ENCODE results near the gene TRUB2.

Gene TRUB2

DNA sequence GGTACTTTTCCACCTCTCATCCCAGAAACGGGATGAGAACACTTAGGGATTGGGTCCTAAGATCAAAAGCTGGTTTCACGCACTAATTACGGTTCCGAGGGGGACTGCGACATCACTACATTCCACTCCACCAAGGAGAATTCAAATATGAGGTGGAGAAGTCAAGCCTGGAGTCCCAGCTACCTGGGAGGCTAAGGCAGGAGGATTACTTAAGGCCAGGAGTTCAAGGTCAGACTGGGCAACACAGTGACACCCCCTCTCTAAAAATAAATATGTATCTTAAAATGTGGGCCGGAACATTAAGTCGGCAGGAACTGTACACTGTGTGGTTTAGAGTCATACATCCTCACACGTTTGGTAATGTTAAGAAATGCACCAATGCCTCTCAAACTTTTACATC is 48.0 kb downstream of the TRUB2 start:
- no peak for DNase-seq (ENCODE audit: extremely low read depth in 1 of 2, low read depth in 1 of 2)

DNA sequence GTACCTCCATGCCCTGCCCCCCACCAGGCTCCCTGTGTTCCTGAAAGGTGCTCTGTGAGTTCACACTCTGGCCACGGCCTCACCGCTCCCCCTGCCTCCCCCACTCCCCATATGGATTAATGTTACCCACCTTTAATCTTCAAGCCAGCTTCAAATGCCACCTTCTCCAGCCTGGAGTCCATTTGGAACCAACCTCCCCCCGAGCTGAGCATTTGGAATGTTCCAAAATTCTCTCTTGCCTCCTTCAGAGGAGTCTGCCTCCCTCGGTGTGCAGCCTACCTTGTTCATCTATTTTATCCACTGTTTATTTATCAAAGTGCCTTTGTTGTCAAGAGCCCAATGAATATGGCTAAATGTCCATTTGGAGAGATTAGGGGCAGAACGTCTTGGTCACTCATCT is 50.7 kb downstream of the TRUB2 start:
- no peak for DNase-seq (ENCODE audit: extremely low read depth in 1 of 2, low read depth in 1 of 2)

DNA sequence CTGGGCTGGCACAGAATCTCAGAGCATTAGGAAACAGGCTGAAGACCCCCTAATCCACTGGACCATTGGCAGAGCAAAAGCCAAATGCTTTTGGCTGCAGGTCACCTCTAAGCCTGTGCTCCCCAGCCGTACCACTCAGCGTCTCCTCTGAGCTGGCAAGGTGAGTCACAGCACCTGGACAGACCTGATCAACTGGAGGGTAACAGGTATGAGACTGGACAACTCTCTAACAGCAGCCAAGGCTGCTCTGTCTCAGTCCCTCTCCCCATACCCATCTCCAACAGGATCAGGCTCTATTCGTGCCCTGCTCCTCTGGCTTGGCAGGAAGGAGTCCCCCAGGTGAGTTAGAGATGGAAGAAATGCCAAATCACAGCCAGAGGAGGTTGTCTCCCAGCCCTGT is 51.1 kb downstream of the TRUB2 start:
- DNase-seq (ENCODE audit: extremely low read depth in 1 of 2, low read depth in 1 of 2) = no peak

DNA sequence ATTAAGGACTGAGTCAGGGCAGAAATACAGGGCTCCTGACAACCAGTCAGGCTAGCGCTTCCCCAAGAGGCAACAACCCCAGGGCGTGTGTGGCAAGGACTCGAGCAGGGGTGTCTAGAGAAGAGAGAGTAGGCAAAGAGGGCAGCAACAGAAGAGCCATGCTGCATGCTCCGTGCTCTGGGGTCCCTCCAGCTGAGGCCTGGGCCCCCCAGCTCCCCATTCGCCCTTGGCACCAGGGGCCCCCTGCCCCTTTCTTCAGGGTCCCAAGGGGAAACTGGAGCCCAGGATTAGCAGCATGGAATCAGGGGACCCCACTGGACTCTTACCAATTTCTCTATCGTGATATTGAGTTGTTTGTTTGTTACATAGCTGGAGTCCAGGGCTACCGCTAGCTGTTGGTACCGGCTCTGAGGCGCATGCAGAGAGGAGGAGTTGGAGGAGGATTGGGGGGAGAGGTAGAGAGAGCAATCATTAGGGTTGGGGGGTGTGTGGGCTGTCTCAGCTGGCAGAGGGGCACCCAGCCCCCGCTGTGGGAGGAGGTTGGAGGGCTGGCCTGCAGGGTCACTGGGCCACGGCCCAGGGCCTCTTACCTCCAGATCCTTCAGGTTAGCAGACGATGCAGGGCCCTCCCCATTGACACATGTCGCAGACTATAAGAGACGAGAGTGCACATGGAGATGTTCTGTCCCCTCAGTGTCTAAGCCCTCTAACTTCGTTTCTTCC is 55.2 kb downstream of the TRUB2 start:
- DNase-seq (ENCODE audit: extremely low read depth in 1 of 2, low read depth in 1 of 2) = no peak

DNA sequence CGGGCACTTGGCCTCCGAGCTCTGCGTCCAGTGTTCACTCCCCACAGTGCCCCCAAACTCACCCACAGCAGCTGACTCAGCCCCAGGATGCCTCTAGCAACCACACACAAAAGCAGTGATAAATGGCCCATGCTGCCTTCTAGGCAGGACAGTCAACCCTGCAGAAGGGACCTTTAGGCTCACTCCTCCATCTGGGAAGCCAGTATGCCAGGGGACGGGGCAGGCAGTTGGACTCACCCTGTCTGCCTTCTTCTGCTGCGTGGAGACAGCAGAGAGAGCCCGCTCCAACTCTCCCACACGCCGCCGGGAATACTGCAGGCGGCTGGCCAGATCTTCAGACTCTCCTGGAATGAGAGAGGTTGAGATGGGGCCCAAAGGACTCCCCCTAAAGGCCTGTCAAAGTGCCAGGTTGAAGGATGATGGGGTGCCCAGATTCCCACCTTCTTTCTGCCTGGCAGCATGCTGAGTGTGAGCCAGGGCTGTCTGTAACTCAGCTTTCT is 56.8 kb downstream of the TRUB2 start:
- DNase-seq (ENCODE audit: extremely low read depth in 1 of 2, low read depth in 1 of 2) = no peak

DNA sequence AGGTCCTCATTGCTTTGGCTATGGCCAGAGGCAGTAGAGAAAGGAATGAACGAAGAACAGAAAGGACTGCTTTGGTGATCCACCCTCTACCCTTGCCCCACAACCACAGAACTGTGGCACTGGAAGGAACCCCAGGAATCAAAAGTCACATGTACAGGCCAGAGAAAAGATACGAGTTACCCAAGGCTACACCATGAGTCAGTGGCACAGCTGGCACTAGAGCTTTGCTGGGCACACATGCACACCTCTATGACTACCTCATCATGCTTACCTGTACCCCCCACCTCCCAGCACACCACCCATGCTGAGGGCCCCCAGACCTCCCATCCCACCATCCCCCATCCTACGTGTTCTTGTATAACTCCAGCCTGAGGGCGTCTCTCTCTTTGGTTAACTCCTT is 59.6 kb downstream of the TRUB2 start:
- DNase-seq (ENCODE audit: extremely low read depth in 1 of 2, low read depth in 1 of 2) = no peak

DNA sequence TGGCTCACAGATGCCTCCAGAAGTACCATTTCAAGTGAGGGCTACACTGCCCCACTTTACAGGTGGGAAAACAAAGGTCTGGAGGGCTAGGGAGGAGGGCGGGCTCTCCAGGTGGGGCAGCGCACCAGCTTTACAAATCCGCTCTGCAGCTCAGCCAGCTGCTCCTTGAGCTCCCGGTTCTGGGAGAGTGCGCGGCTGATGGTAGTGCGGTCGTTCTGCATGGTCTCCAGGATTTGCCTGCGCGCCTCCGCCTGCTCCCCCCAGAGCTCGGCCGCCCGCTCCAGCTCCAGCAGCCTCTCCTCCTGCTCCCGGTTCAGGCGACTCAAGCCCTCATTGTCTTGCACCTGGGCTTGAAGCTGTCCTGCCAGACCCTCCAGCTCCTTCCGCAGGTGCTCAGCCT is 61.9 kb downstream of the TRUB2 start:
- DNase-seq (ENCODE audit: extremely low read depth in 1 of 2, low read depth in 1 of 2) = no peak

DNA sequence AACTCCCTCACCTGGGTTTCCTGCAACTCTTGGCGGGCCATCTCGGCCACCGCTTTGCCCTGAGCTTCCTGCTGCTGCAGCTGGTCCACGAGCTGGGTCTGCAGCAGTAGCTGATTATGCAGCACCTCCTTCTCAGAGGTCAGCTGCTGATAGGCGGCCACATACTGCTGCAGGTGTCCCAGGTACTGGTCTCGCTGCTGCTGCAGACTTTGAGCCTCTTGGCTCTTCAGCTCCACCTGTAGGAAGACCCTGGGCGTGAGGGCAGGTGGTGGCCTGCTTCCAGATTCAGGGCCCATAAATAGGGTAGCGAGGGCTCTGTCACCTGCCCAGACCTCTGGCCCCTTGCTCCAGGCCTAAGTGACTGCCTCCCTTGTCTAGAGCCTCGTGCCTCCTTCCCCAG is 63.1 kb downstream of the TRUB2 start:
- no peak for DNase-seq (ENCODE audit: extremely low read depth in 1 of 2, low read depth in 1 of 2)

DNA sequence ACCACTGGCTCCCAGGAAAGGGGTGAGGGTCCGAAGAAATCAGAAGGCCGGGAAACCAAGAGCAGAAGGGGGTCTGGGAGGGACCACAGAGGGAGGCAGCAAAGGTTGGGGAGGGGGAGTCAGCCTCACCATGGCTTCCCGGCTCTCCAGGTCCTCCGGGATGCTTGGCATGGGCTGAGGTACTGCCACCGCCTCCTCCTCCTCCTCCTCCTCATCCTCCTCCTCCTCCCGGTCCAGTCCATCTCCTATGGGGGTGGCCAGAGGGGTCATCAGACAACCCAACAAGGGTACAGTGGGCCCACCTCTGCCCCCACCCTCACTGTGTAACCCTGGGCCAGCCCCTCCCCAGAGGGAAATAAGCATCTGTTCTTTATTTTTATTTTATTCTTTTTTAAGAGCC is 63.9 kb downstream of the TRUB2 start:
- no peak for DNase-seq (ENCODE audit: extremely low read depth in 1 of 2, low read depth in 1 of 2)

DNA sequence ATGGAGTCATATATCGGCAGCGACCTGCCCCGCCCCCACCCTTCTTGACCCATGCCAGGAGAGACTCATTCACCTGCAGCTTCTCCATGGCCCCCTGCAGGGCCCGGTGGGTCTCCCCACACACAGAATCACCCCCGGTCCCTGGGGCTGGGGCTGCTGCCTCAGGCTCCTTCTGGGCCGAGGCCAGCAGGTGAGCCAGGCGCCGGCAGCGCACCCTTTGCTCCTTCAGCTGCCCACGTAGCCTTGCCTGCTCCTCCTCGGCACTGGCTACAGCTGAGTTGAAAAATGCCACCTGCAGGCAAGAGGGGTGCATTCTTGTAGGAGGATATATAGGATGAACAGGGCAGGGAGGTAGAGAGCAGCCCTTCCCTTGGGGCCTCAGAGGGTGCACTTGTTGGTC is 64.3 kb downstream of the TRUB2 start:
- no peak for DNase-seq (ENCODE audit: extremely low read depth in 1 of 2, low read depth in 1 of 2)

DNA sequence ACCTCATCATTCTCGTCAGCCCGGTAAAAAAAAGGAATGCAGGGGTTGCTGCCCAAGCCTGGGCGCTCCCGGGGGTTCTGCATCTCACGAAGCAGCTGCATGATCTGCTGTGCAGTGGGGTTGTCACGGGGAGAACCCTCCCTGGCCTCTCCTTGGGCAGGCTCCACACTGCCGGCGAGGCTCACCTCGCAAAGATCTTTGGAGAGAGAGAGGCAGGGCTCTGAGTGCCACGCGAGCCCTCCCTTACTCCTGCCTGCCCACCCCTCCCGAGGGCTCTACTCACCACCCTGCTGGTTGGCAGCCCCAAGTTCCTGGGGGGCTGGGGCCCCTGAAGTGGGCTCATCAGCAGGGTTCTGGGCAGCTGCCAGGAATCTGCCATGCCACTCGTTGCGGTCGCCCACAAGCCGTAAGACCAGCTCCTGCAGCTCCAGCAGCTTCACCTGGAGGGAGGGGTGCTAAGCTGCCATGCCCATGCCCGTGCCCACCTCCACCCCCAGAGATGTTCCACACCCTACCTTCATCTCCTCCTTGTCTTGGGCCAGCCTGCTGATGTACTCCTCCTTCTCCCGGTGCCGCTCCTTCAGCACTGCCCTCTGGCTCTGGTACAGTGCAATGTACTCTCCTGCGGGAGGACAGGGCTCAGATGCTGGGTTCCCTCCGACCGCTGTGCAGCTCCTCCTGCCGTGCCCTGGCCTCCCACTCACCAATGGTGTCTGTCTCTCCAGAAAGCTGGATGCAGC is 65.0 kb downstream of the TRUB2 start:
- DNase-seq (ENCODE audit: extremely low read depth in 1 of 2, low read depth in 1 of 2) = no peak

All from activated CD8-positive, alpha-beta memory T cell treated with anti-CD3 and anti-CD28 coated beads for 1 hour (primary cell).